GM18861 (cell line): ENCODE results near the gene TRIM46.
"Not testable (repeated sequence)": the region's sequence is repeated elsewhere in the genome, so short reads cannot be mapped to it uniquely, and the experiment has no call there.

ENCODE experiments used
- ATAC-seq: cut with Tn5 transposase; IDR thresholded peaks from one replicate; pipeline ENCODE4 v1.9.1; 2021; ENCODE audit not compliant: unreplicated experiment

Gene TRIM46

GRCh38 chr1:155226188-155226909 lies 52.7 kb downstream of the TRIM46 start:
- ATAC-seq = no peak

GRCh38 chr1:155226910-155227260 lies 53.2 kb downstream of the TRIM46 start:
- no peak for ATAC-seq

GRCh38 chr1:155227261-155228095 lies 53.8 kb downstream of the TRIM46 start:
- ATAC-seq = peak; percentile 84

- ATAC-seq = no peak
These were observed 54.4 kb downstream of the TRIM46 start for GRCh38 chr1:155228096-155228427.

GRCh38 chr1:155231302-155231701 lies 57.7 kb downstream of the TRIM46 start:
- not testable (repeated sequence) for ATAC-seq

- not testable (repeated sequence) for ATAC-seq
These were observed 58.6 kb downstream of the TRIM46 start for GRCh38 chr1:155232001-155232978.

GRCh38 chr1:155233502-155233901 lies 59.9 kb downstream of the TRIM46 start:
- ATAC-seq = not testable (repeated sequence)
